SK-N-SH (cell line): ENCODE results near the gene ZDHHC11. TPM values are rescaled to one million over a fixed set of nuclear protein-coding genes. Genes with fewer than 3 reads are reported as not detected.
"Not testable (repeated sequence)": the region's sequence is repeated elsewhere in the genome, so short reads cannot be mapped to it uniquely, and the experiment has no call there.

Experiments used
- CTCF ChIA-PET: fragments of 300-600, 350-600 bp; formaldehyde crosslinking; extraction: SDS; loops from one replicate; lab custom pipeline; 2021; lab: Yijun Ruan, JAX
- POLR2A ChIA-PET: fragments of 350-600 bp; sonication (Branson Sonifier 250); formaldehyde crosslinking; extraction: SDS; loops from one replicate; lab custom pipeline; 2020; ENCODE audit warnings: antibody characterized with exemption, inconsistent platforms; lab: Yijun Ruan, JAX
- DNase-seq: peaks from one replicate; pipeline ENCODE4 v3.0.0; 2012
- H2AFZ ChIP-seq: fragments of 200-600 bp; sonication (generic); 2 replicates; pipeline ENCODE4 v1.8.1; 2016; ENCODE audit warnings: antibody characterized with exemption, mild to moderate bottlenecking, low read depth
- H3F3A ChIP-seq: fragments of 200-600 bp; sonication (generic); replicated peaks from 2 replicates; pipeline ENCODE3; 2016; ENCODE audit warnings: antibody characterized with exemption, mild to moderate bottlenecking; ENCODE audit not compliant: insufficient read depth
- H3K27ac ChIP-seq, 2 experiments: fragments of 200-500 bp in 1 of 2; fragments of 200-600 bp in 1 of 2; sonication (Bioruptor generic) in 1 of 2; sonication (generic), shearing (Covaris generic) in 1 of 2; 2 replicates each; pipeline versions ENCODE4 v1.5.1 to v1.6.1; 2014 to 2016; ENCODE audit warnings: low read depth in 2 of 2, inconsistent platforms in 1 of 2, low read length in 1 of 2, mild to moderate bottlenecking in 1 of 2, mixed read lengths in 1 of 2
- H3K27me3 ChIP-seq: fragments of 200-600 bp; sonication (generic), shearing (Covaris generic); 2 replicates; pipeline ENCODE4 v1.6.1; 2016; ENCODE audit warnings: mixed run types; ENCODE audit not compliant: insufficient read depth
- H3K36me3 ChIP-seq, 2 experiments: fragments of 200-500 bp in 1 of 2; fragments of 200-600 bp in 1 of 2; sonication (Bioruptor generic) in 1 of 2; sonication (generic) in 1 of 2; replicated peaks in 1 of 2; 2 replicates each; pipeline versions ENCODE3 to v1.5.1; 2014 to 2016; ENCODE audit warnings: low read length in 1 of 2, mild to moderate bottlenecking in 1 of 2; ENCODE audit not compliant: insufficient read depth in 2 of 2, control insufficient read depth in 1 of 2
- H3K4me1 ChIP-seq, 2 experiments: fragments of 200-500 bp in 1 of 2; fragments of 200-600 bp in 1 of 2; sonication (Bioruptor generic) in 1 of 2; sonication (generic), shearing (Covaris generic) in 1 of 2; 2 replicates each; pipeline versions ENCODE4 v1.5.1 to v1.6.1; 2014 to 2016; ENCODE audit warnings: low read depth in 1 of 2, low read length in 1 of 2, mixed run types in 1 of 2; ENCODE audit not compliant: insufficient read depth in 2 of 2, control insufficient read depth in 1 of 2
- H3K4me2 ChIP-seq: fragments of 200-600 bp; sonication (generic), shearing (Covaris generic); 2 replicates; pipeline ENCODE4 v1.6.1; 2017; ENCODE audit warnings: mixed run types
- H3K4me3 ChIP-seq, 2 experiments: fragments of 200-500 bp in 1 of 2; fragments of 200-600 bp in 1 of 2; sonication (Bioruptor generic) in 1 of 2; sonication (generic), shearing (Covaris generic) in 1 of 2; 2 replicates each; pipeline versions ENCODE4 v1.5.1 to v1.8.1; 2014 to 2016; ENCODE audit warnings: low read depth in 2 of 2, inconsistent platforms in 1 of 2, low read length in 1 of 2, mild to moderate bottlenecking in 1 of 2, mixed read lengths in 1 of 2, moderate library complexity in 1 of 2
- H3K79me2 ChIP-seq: fragments of 200-600 bp; sonication (generic); 2 replicates; pipeline ENCODE4 v1.8.1; 2017; ENCODE audit warnings: mild to moderate bottlenecking; ENCODE audit not compliant: insufficient read depth
- H3K9ac ChIP-seq: fragments of 200-600 bp; sonication (generic); 2 replicates; pipeline ENCODE4 v1.6.1; 2017; ENCODE audit warnings: mixed run types
- H3K9me2 ChIP-seq: fragments of 200-600 bp; sonication (generic); 2 replicates; pipeline ENCODE4 v1.6.1; 2017; ENCODE audit warnings: mixed run types
- H3K9me3 ChIP-seq: fragments of 200-600 bp; sonication (generic); 2 replicates; pipeline ENCODE4 v1.6.1; 2017; ENCODE audit warnings: mixed run types, mild to moderate bottlenecking, moderate library complexity
- H4K20me1 ChIP-seq: fragments of 200-600 bp; sonication (generic); 2 replicates; pipeline ENCODE4 v1.6.1; 2017; ENCODE audit warnings: mild to moderate bottlenecking, mixed run types; ENCODE audit not compliant: insufficient read depth
- CTCF ChIP-seq: fragments of 200-600 bp; sonication (generic); IDR thresholded peaks from 2 replicates; pipeline ENCODE4 v1.6.1; 2017; ENCODE audit warnings: antibody characterized with exemption, mild to moderate bottlenecking, moderate library complexity
- ELF1 ChIP-seq: IDR thresholded peaks from 2 replicates; pipeline ENCODE4 v1.4.0; 2012
- EZH2phosphoT487 ChIP-seq: fragments of 200-600 bp; sonication (generic); IDR thresholded peaks from 2 replicates; pipeline ENCODE4 v1.6.1; 2017; ENCODE audit warnings: low read depth, mixed run types, mild to moderate bottlenecking, antibody characterized with exemption, moderate library complexity, borderline replicate concordance
- FOXJ3 ChIP-seq: sonication (generic); formaldehyde crosslinking; IDR thresholded peaks from 2 replicates; pipeline ENCODE4 v1.5.1; 2020; ENCODE audit warnings: mild to moderate bottlenecking, missing genetic modification reagents
- GATA2 ChIP-seq: sonication (generic); formaldehyde crosslinking; IDR thresholded peaks from 2 replicates; pipeline ENCODE4 v1.5.0; 2020; ENCODE audit warnings: mild to moderate bottlenecking, missing genetic modification reagents
- JUND ChIP-seq: IDR thresholded peaks from 2 replicates; pipeline ENCODE4 v1.4.0; 2012
- MAX ChIP-seq: IDR thresholded peaks from 2 replicates; pipeline ENCODE4 v1.4.0; 2012; ENCODE audit warnings: low read depth
- NFIC ChIP-seq: IDR thresholded peaks from 2 replicates; pipeline ENCODE4 v1.4.0; 2012; ENCODE audit warnings: borderline replicate concordance
- NRF1 ChIP-seq: IDR thresholded peaks from 2 replicates; pipeline ENCODE4 v1.6.1; 2012; ENCODE audit warnings: low read depth, mild to moderate bottlenecking, low read length
- REST ChIP-seq: IDR thresholded peaks from 2 replicates; pipeline ENCODE4 v1.6.1; 2012; ENCODE audit warnings: mild to moderate bottlenecking, low read depth, low read length, moderate library complexity
- RXRA ChIP-seq: IDR thresholded peaks from 2 replicates; pipeline ENCODE4 v1.4.0; 2012; ENCODE audit warnings: low read depth, mild to moderate bottlenecking, borderline replicate concordance
- SIN3A ChIP-seq: IDR thresholded peaks from 2 replicates; pipeline ENCODE4 v1.6.1; 2012; ENCODE audit warnings: low read depth, mild to moderate bottlenecking, low read length, moderate library complexity, borderline replicate concordance
- SMC3 ChIP-seq: IDR thresholded peaks from 2 replicates; pipeline ENCODE4 v1.6.1; 2012; ENCODE audit warnings: low read depth, low read length, improper control_type of control experiment
- USF2 ChIP-seq: fragments of 150-350 bp; IDR thresholded peaks from 2 replicates; pipeline ENCODE4 v1.6.1; 2017; ENCODE audit warnings: antibody characterized with exemption, low read length, low read depth, borderline replicate concordance
- ZBTB33 ChIP-seq: IDR thresholded peaks from 2 replicates; pipeline ENCODE4 v1.4.0; 2012; ENCODE audit warnings: low read depth, borderline replicate concordance
- WGBS: methylation state at CpG from one replicate; pipeline ENCODE4 v1.1.6; 2017; ENCODE audit warnings: low lambda C conversion rate; 5-methylcytosine and 5-hydroxymethylcytosine counted together
- polyA plus RNA-seq, 3 experiments: library from polyadenylated mRNA; depleted of rRNA; stranded (reverse); fragments of >200 nt; gene quantifications; 2 replicates each; pipeline ENCODE4 v1.2.3, GENCODE V29; 2012

ZDHHC11 gene
- polyA plus RNA-seq, 1 of the 3 experiments (the other 2 are of a cell fraction) = 0.76 TPM

GRCh38 chr5:769485-770145 lies 81.2 kb downstream of the ZDHHC11 start:
- H3K9me3 ChIP-seq, POLR2A ChIA-PET, DNase-seq, H3K9ac ChIP-seq, H3K79me2 ChIP-seq, H3K4me2 ChIP-seq, H3K36me3 ChIP-seq, H3F3A ChIP-seq, H3K27me3 ChIP-seq, H3K4me1 ChIP-seq, H3K4me3 ChIP-seq, CTCF ChIA-PET, H3K27ac ChIP-seq, H2AFZ ChIP-seq, H4K20me1 ChIP-seq, H3K9me2 ChIP-seq: not testable (repeated sequence)
- WGBS = 62% methylated on average over 26 of the region's 29 CpGs

- Histone ChIP-seq H3K4me3 (no peak overlapping the region), H3K4me2 (no peak overlapping the region), H2AFZ (no peak overlapping the region), H3K36me3 (no peaks in the 10 kb centered on the region), H3K27ac (no peak overlapping the region), H3K27me3 (no peaks in the 10 kb centered on the region), H3K79me2 (no peaks in the 10 kb centered on the region), H4K20me1 (no peaks in the 10 kb centered on the region), H3F3A (no peaks in the 10 kb centered on the region), H3K4me1 (peaks cover 0 to 2% of the 10 kb centered on the region in 2 experiments; a peak in 1 of 4 replicates), H3K9me2 (no peaks in the 10 kb centered on the region), H3K9me3 (no peaks in the 10 kb centered on the region), H3K9ac (no peak overlapping the region)
- DNase-seq = peak; percentile 36
- ChIA-PET POLR2A (no interaction called here), CTCF (interaction anchor here (0.8 kb wide), 1 partner anchor 178 kb away, joined by 3 read pairs; no protein-coding TSS in a partner anchor)
- 43% methylated on average over 26 of the region's 32 CpGs for WGBS
- TF ChIP-seq EZH2phosphoT487 = no peak
- no peak for TF ChIP-seq USF2
- TF ChIP-seq CTCF = no peak
- TF ChIP-seq REST = no peak
- no peak for TF ChIP-seq RXRA
- no peak for TF ChIP-seq MAX
- TF ChIP-seq ZBTB33 = no peak
- no peak for TF ChIP-seq FOXJ3 (CRISPR knock-in tag)
- TF ChIP-seq NFIC = no peak
- TF ChIP-seq SIN3A = no peak
- TF ChIP-seq GATA2 = no peak
- no peak for TF ChIP-seq JUND
- TF ChIP-seq SMC3 = no peak
- TF ChIP-seq NRF1 = no peak
- no peak for TF ChIP-seq ELF1
These were observed 83.9 kb downstream of the ZDHHC11 start for GRCh38 chr5:766666-767431.
